DMS53 treated with DMSO at 0.1 percent for 48 hours (cell line): ENCODE measurements around the gene TMEM40.
"Not testable (repeated sequence)": the region's sequence is repeated elsewhere in the genome, so short reads cannot be mapped to it uniquely, and the experiment has no call there.

ENCODE experiments used
- DNase-seq: peaks from one replicate; lab custom pipeline; 2025; ENCODE audit not compliant: unreplicated experiment; lab: John Stamatoyannopoulos, UW

The TMEM40 gene

GRCh38 chr3:12777171-12777570, 18.1 kb upstream of the TMEM40 start:
- no peak for DNase-seq

GRCh38 chr3:12775970-12776369, 16.9 kb upstream of the TMEM40 start:
- DNase-seq: not testable (repeated sequence)

GRCh38 chr3:12775226-12775625, 16.2 kb upstream of the TMEM40 start:
- no peak for DNase-seq

GRCh38 chr3:12774619-12775018, 15.6 kb upstream of the TMEM40 start:
- DNase-seq: no peak

GRCh38 chr3:12773710-12774086, 14.6 kb upstream of the TMEM40 start:
- no peak for DNase-seq

GRCh38 chr3:12773030-12773709, 14.1 kb upstream of the TMEM40 start:
- no peak for DNase-seq

- DNase-seq: no peak
Measured at GRCh38 chr3:12772462-12772861, 13.4 kb upstream of the TMEM40 start.

GRCh38 chr3:12771236-12771635, 12.2 kb upstream of the TMEM40 start:
- DNase-seq: no peak

GRCh38 chr3:12769761-12770160, 10.7 kb upstream of the TMEM40 start:
- no peak for DNase-seq

GRCh38 chr3:12768579-12769527, 9.8 kb upstream of the TMEM40 start:
- no peak for DNase-seq

- DNase-seq: no peak
Measured at GRCh38 chr3:12766541-12766940, 7.5 kb upstream of the TMEM40 start.

- no peak for DNase-seq
Measured at GRCh38 chr3:12764171-12764776, 5.2 kb upstream of the TMEM40 start.

- DNase-seq: no peak
Measured at GRCh38 chr3:12759693-12760565, 870 bp upstream of the TMEM40 start.

GRCh38 chr3:12758025-12758781, 856 bp downstream of the TMEM40 start:
- no peak for DNase-seq

GRCh38 chr3:12756635-12757034, 2.4 kb downstream of the TMEM40 start:
- DNase-seq: no peak

GRCh38 chr3:12756175-12756574, 2.9 kb downstream of the TMEM40 start:
- DNase-seq: no peak

GRCh38 chr3:12755754-12756153, 3.3 kb downstream of the TMEM40 start:
- DNase-seq: no peak

- no peak for DNase-seq
Measured at GRCh38 chr3:12754313-12754712, 4.7 kb downstream of the TMEM40 start.

- DNase-seq: no peak
Measured at GRCh38 chr3:12753275-12754028, 5.6 kb downstream of the TMEM40 start.
